CD14-positive monocyte (primary cell): ENCODE measurements around the gene UPK1B. TPM values are rescaled to one million over a fixed set of nuclear protein-coding genes. Genes with fewer than 3 reads are reported as not detected.

Experiments
- DNase-seq, 3 donors: peaks; one replicate each; pipeline ENCODE4 v3.0.0-alpha.2; 2011 to 2022
- H2AFZ ChIP-seq: 2 replicates; pipeline ENCODE4 v1.6.0; 2012; ENCODE audit warnings: mild to moderate bottlenecking, low read depth, low read length, inconsistent platforms; ENCODE audit not compliant: insufficient read depth, poor library complexity, severe bottlenecking
- H3K27ac ChIP-seq, 2 donors: 1 replicate in 1 of 2; 2 replicates in 1 of 2; pipeline ENCODE4 v1.5.1; 2012 to 2013; ENCODE audit warnings: low read length in 2 of 2, control low read depth in 1 of 2, inconsistent platforms in 1 of 2, low read depth in 1 of 2, mild to moderate bottlenecking in 1 of 2
- H3K27me3 ChIP-seq, 2 donors: one replicate each; pipeline versions ENCODE4 v1.6.0 to v1.6.1; 2011 to 2013; ENCODE audit warnings: low read length in 2 of 2; ENCODE audit not compliant: control insufficient read depth in 2 of 2, insufficient read depth in 2 of 2
- H3K36me3 ChIP-seq, 2 donors: replicated peaks in 1 of 2; 1 replicate in 1 of 2; 2 replicates in 1 of 2; pipeline versions ENCODE4 v1.5.1 to v1.6.1; 2012 to 2013; ENCODE audit warnings: low read length in 2 of 2, control low read depth in 1 of 2, inconsistent platforms in 1 of 2, mild to moderate bottlenecking in 1 of 2; ENCODE audit not compliant: insufficient read depth in 2 of 2, control insufficient read depth in 1 of 2
- H3K4me1 ChIP-seq, 2 donors: 1 replicate in 1 of 2; 2 replicates in 1 of 2; pipeline versions ENCODE4 v1.5.1 to v1.6.1; 2012 to 2013; ENCODE audit warnings: low read length in 2 of 2, control low read depth in 1 of 2, inconsistent platforms in 1 of 2, mild to moderate bottlenecking in 1 of 2, moderate library complexity in 1 of 2; ENCODE audit not compliant: insufficient read depth in 2 of 2, control insufficient read depth in 1 of 2
- H3K4me2 ChIP-seq: replicated peaks from 2 replicates; pipeline ENCODE3; 2012; ENCODE audit warnings: low read length, moderate library complexity, mild to moderate bottlenecking; ENCODE audit not compliant: poor library complexity, severe bottlenecking; ENCODE audit errors: extremely low read depth
- H3K4me3 ChIP-seq, 3 experiments: fragments of 200-600 bp in 1 of 3; sonication (generic) in 1 of 3; replicated peaks in 1 of 3; 1 replicate in 2 of 3; 2 replicates in 1 of 3; pipeline ENCODE4 v1.5.1; 2011 to 2013; ENCODE audit warnings: low read length in 3 of 3, mild to moderate bottlenecking in 3 of 3, control low read depth in 2 of 3, low read depth in 2 of 3, inconsistent platforms in 1 of 3, moderate library complexity in 1 of 3
- H3K79me2 ChIP-seq: 2 replicates; pipeline ENCODE4 v1.6.0; 2012; ENCODE audit warnings: mild to moderate bottlenecking, control low read depth, inconsistent platforms, low read length, moderate library complexity; ENCODE audit not compliant: insufficient read depth
- H3K9ac ChIP-seq: 2 replicates; pipeline ENCODE4 v1.6.0; 2017; ENCODE audit warnings: low read length, mild to moderate bottlenecking; ENCODE audit not compliant: insufficient read depth, poor library complexity, severe bottlenecking
- H3K9me3 ChIP-seq, 2 donors: replicated peaks in 1 of 2; 1 replicate in 1 of 2; 2 replicates in 1 of 2; pipeline versions ENCODE4 v1.5.1 to v1.6.1; 2012 to 2013; ENCODE audit warnings: low read length in 2 of 2, control low read depth in 1 of 2; ENCODE audit not compliant: control insufficient read depth in 1 of 2, insufficient read depth in 1 of 2
- H4K20me1 ChIP-seq: 2 replicates; pipeline ENCODE4 v1.6.0; 2012; ENCODE audit warnings: mild to moderate bottlenecking, low read length, control low read depth, moderate library complexity; ENCODE audit not compliant: insufficient read depth
- H3K27ac Mint-ChIP-seq, 7 donors: one replicate each; pipeline ENCODE4 v1.8.0; 2020; ENCODE audit warnings: mild to moderate bottlenecking in 7 of 7, mixed read lengths in 7 of 7, moderate library complexity in 6 of 7, inconsistent platforms in 2 of 7
- H3K27me3 Mint-ChIP-seq, 3 donors: one replicate each; pipeline ENCODE4 v1.8.0; 2021 to 2022; ENCODE audit warnings: low read depth in 3 of 3, mild to moderate bottlenecking in 3 of 3, mixed read lengths in 3 of 3, moderate library complexity in 3 of 3, inconsistent platforms in 1 of 3
- H3K36me3 Mint-ChIP-seq, 2 donors: one replicate each; pipeline ENCODE4 v1.8.0; 2020; ENCODE audit warnings: mixed read lengths in 2 of 2, inconsistent platforms in 1 of 2, mild to moderate bottlenecking in 1 of 2
- H3K4me1 Mint-ChIP-seq: one replicate; pipeline ENCODE4 v1.8.0; 2020; ENCODE audit warnings: mild to moderate bottlenecking, mixed read lengths
- H3K4me3 Mint-ChIP-seq, 2 donors: one replicate each; pipeline ENCODE4 v1.8.0; 2020; ENCODE audit warnings: mild to moderate bottlenecking in 2 of 2, mixed read lengths in 2 of 2, moderate library complexity in 1 of 2
- H3K9me3 Mint-ChIP-seq, 7 donors: one replicate each; pipeline ENCODE4 v1.8.0; 2020 to 2022; ENCODE audit warnings: mixed read lengths in 7 of 7, mild to moderate bottlenecking in 6 of 7, moderate library complexity in 6 of 7, inconsistent platforms in 2 of 7
- whole genome bisulfite sequencing: methylation state at CpG from one replicate; pipeline ENCODE4 v1.1.5; 2013; ENCODE audit warnings: missing lambda C conversion rate; ENCODE audit not compliant: insufficient coverage; 5-methylcytosine and 5-hydroxymethylcytosine counted together
- intact Hi-C, 2 donors: fragments of 100-400 bp; cut with micrococcal nuclease; formaldehyde crosslinking; loops; one replicate each; pipeline versions ENCODE4 v1.15.0 to v1.15.1; 2023
- polyA plus RNA-seq, 3 donors: library from polyadenylated mRNA; depleted of rRNA in 1 of 3; unstranded in 2 of 3; stranded (reverse) in 1 of 3; fragments of 300-500 nt in 2 of 3; fragments of >200 nt in 1 of 3; fragmentation: Illumina TruSeq in 2 of 3; gene quantifications; 1 replicate in 2 of 3; 2 replicates in 1 of 3; pipeline ENCODE4 v1.2.3, GENCODE V29; 2012 to 2021
- TF ChIP-seq, protein P1 (sequence below): fragments of 200-600 bp; IDR thresholded peaks from one replicate; pipeline ENCODE4 v1.8.0; 2022; ENCODE audit warnings: antibody characterized with exemption, mild to moderate bottlenecking

Gene UPK1B
- polyA plus RNA-seq, 3 donors = not detected

DNA sequence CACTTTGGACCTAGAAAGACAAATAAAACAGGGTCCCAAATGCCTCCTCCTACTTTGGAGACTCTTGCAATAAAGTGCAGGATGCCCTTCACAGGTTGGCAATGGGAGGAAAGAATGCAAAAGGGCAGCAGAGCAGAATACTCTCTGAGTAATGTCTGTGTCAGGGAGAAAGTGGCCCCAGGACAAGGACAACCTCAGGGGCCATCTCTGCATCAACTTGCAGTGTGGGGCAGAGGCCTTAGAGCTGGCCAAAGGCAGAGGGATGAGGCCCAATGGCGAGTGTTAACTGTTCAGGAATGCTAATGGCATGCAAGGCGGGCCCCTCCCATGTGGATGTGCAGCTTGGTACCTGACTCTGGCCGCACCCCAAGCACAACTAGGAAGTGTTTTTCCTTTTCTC, 8.4 kb downstream of the UPK1B start:
- Mint-ChIP-seq H3K4me3 (no peak overlapping the region), H3K27ac (no peak overlapping the region), H3K9me3 (peaks cover 0 to 5% (median 3%) of the 10 kb centered on the region in 7 donors), H3K27me3 (peaks cover 0 to 10% (median 3%) of the 10 kb centered on the region in 3 donors), H3K4me1 (no peaks in the 10 kb centered on the region), H3K36me3 (no peaks in the 10 kb centered on the region)
- no peak overlapping the region for H3K9ac ChIP-seq
- no peaks in the 10 kb centered on the region for H3K36me3 ChIP-seq
- intact Hi-C loops = no loop called here
- no peaks in the 10 kb centered on the region for H3K27me3 ChIP-seq
- H3K9me3 ChIP-seq = no peaks in the 10 kb centered on the region
- no peak for DNase-seq
- TF ChIP-seq, protein P1, sequence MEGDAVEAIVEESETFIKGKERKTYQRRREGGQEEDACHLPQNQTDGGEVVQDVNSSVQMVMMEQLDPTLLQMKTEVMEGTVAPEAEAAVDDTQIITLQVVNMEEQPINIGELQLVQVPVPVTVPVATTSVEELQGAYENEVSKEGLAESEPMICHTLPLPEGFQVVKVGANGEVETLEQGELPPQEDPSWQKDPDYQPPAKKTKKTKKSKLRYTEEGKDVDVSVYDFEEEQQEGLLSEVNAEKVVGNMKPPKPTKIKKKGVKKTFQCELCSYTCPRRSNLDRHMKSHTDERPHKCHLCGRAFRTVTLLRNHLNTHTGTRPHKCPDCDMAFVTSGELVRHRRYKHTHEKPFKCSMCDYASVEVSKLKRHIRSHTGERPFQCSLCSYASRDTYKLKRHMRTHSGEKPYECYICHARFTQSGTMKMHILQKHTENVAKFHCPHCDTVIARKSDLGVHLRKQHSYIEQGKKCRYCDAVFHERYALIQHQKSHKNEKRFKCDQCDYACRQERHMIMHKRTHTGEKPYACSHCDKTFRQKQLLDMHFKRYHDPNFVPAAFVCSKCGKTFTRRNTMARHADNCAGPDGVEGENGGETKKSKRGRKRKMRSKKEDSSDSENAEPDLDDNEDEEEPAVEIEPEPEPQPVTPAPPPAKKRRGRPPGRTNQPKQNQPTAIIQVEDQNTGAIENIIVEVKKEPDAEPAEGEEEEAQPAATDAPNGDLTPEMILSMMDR = no peak
- H2AFZ ChIP-seq = no peak overlapping the region
- H3K4me3 ChIP-seq = no peak overlapping the region
- H3K79me2 ChIP-seq = no peaks in the 10 kb centered on the region
- no peaks in the 10 kb centered on the region for H4K20me1 ChIP-seq
- H3K4me2 ChIP-seq = no peak overlapping the region
- H3K27ac ChIP-seq = no peak overlapping the region
- no peaks in the 10 kb centered on the region for H3K4me1 ChIP-seq
- WGBS = no CpG with 5 or more reads among the region's 3 CpGs

DNA sequence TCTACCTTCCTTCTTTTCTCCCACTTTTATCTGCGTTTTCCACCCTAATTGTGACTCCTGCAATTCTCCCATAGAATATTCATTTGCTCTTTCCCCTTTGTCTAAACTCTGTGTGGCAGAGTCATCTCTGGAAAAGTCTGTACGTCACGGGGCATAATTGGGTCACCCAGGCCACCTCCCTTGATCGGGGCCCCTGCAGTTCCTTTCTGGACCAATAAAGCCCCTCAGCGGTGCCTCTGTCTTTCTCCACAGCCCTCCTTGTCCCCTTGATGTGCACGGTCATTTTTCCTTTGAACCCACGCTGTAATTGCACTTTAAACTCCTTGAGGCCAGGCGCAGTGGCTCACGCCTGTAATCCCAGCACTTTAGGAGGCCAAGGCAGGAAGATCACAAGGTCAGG, 10.7 kb downstream of the UPK1B start:
- H3K36me3 Mint-ChIP-seq = no peaks in the 10 kb centered on the region
- intact Hi-C loops = no loop called here
- Histone ChIP-seq H3K27ac (no peak overlapping the region), H3K9me3 (no peaks in the 10 kb centered on the region), H3K36me3 (no peaks in the 10 kb centered on the region), H3K79me2 (no peaks in the 10 kb centered on the region), H4K20me1 (no peaks in the 10 kb centered on the region), H3K4me1 (no peaks in the 10 kb centered on the region), H3K27me3 (no peaks in the 10 kb centered on the region), H3K4me2 (no peak overlapping the region), H3K9ac (no peak overlapping the region), H2AFZ (no peak overlapping the region), H3K4me3 (no peak overlapping the region)
- no peak for DNase-seq
- H3K4me1 Mint-ChIP-seq = no peaks in the 10 kb centered on the region
- peaks cover 0 to 5% (median 3%) of the 10 kb centered on the region in 7 donors for H3K9me3 Mint-ChIP-seq
- H3K27me3 Mint-ChIP-seq = peaks cover 2 to 6% (median 3%) of the 10 kb centered on the region in 3 donors
- TF ChIP-seq, protein P1 = no peak
- 76% methylated on average over 5 of the region's 9 CpGs for WGBS
- no peak overlapping the region for H3K27ac Mint-ChIP-seq
- no peak overlapping the region for H3K4me3 Mint-ChIP-seq
